HL-60/S4 treated with retinoic acid at 250 ng/mL for 4 days and 3 days (cell line): ENCODE measurements around the gene CITED4.

Experiments used
- in situ Hi-C: fragments of 300-500 bp; cut with MboI; formaldehyde crosslinking; loops from 2 replicates; pipeline ENCODE4 v1.7.0; 2022; ENCODE audit warnings: low sequenced_read_pairs

The CITED4 gene

DNA sequence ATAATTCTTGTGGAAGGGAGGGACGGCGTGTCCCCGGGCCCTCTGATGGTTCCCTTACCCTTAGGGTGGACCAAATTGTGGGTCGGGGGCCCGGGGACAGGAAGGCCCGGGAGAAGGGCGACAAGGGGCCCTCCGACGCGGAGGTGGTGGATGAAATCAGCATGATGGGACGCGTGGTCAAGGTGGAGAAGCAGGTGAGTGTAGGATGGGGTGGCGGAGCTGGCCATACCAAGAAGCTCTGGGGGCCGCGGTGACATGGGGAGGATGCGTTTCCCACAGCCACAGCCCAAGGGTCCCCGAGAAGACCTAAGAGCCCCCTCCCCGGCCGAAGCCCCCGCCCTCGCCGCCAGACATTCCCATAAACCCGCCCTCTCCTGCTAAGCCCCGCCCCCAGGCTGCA is 24.6 kb downstream of the CITED4 start:
- in situ Hi-C loops: no loop called here

DNA sequence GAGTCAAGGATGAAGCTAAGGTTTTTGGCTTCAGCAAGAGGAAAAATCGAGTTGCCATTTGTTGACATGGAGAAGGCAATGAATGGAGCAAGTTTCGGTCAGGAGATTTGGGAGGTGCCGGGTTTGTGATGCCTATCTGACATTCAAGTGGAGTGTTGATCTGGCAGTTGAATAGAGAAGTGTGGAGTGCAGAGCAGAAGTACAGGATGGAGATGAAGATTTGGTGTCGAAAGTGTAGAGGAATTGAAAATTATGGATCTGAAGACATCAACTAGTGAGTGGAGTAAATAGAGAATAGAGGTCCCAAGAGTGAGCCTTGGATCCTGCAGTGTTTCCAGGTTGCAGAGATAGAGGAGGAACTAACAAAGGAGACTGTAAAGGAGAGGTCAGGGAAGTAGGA is 25.9 kb downstream of the CITED4 start:
- in situ Hi-C loops: no loop called here

DNA sequence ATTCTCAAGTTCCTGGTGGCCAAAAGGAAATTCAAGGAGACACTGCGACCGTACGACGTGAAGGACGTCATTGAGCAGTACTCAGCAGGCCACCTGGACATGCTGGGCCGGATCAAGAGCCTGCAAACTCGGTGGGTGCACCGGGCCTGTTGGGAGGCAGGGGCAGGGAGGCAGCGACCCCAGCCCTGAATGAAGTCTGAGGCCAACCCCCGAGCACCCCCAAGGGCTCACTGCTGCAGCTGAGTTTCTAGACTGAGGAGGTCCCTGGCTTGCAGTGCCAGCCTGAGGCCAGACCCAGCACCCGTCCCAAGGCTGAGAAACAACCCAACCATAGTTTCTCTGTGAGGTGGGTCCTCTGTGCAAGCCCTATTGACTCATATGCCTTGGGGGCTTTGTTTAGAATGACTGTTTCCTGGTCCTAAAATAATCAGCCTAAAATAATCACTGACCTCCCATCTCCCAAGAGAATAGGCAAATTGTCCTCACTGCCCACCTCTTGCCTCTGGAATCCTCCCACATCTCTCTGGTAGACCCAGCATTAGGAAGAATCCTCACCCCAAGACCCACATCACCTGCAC is 27.1 kb downstream of the CITED4 start:
- in situ Hi-C loops: no loop called here

DNA sequence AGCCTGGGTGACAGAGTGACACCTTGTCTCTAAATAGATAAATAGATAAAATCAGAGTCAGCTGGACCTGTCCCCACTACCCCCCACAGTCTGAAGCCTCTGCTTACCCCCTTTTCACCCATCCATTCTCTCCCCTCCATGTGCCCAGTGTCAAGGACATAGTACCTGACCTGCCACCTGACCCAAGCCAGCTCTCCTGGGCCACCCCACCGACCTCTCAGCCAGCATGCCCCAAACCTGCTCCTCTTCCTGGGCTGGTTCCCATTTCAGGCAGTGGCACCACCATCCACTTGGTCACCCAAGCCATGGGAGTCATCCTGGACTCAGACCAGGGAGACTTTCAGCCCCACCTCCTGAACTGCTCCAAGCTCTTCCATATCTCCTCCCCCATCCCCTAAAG is 28.2 kb downstream of the CITED4 start:
- in situ Hi-C loops: no loop called here

DNA sequence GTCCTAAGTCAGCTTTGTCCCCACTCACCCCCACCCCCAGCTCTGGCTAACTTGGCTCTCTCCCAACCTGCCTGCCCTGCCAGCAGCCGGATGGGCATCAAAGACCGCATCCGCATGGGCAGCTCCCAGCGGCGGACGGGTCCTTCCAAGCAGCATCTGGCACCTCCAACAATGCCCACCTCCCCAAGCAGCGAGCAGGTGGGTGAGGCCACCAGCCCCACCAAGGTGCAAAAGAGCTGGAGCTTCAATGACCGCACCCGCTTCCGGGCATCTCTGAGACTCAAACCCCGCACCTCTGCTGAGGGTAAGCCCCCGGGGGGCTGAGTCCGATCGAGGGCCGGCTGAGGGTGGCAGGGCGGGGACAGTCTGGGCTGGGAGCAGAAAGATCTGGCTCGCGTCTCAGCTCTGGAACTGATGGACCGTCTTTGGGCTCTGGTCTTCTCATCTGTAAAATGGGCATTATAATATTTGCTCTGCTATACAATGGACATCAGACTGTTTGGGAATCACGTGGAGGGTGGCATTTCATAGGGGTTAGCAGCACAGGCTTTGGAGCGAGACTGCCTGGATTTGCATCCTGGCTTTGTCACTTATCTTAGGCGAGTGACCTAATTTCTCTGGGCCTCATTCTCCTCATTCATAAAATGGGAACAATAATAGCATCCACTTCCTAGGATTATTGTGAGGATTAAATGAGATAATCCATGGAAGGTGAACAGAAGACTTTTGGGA is 31.0 kb downstream of the CITED4 start:
- in situ Hi-C loops: no loop called here

DNA sequence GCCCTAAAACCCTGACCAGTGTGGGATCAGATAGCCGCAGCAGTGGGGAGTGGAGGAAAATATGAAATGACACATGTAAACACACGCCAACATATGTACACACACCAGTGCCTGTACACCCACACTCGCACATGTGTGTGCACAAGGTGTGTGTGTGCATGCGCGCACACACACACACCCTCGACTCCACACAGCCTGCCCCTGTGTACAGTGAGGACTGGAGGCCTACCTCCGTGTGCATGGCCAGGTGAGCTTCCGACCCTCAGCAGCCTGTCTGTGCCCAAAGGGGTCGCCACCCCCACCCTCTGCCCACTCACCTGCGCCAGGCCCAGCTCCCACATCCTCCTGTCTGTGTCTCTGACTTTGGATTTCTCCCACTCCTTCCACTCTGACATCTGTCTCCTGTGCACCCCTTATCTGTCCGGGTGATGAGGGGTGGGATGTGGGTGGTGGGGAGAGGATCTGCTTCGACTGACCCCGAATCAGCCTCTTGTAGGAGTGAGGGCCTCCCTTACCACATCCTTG is 31.7 kb downstream of the CITED4 start:
- in situ Hi-C loops: no loop called here

DNA sequence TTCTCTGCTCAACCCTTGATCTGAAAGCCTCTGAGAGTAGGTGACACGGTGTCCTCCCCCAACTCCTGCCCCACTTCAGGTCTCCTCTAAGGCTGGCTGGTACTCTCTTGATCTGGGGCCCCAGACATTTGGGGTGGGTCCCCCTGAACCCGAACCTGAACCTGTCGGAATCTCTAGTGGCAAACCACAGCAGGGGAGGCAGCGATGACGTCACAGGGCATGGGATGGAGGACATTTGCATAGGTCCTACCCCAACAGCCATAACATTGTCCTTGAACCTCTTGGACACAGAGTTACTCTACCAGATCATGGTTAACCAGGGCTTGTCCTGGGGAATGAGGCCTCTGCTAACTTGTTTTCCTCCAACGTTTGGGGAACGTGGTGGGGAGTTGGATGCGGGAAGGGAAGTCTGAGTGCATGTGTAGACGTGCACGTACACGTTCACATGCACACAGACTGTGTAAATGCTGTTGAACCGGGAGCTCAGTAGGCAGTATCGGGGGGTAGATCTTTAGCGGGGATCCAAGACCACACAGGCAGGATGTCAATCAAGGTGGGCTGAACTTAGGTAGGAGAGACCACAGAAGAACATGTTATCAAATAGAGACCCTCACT is 32.4 kb downstream of the CITED4 start:
- in situ Hi-C loops: no loop called here

DNA sequence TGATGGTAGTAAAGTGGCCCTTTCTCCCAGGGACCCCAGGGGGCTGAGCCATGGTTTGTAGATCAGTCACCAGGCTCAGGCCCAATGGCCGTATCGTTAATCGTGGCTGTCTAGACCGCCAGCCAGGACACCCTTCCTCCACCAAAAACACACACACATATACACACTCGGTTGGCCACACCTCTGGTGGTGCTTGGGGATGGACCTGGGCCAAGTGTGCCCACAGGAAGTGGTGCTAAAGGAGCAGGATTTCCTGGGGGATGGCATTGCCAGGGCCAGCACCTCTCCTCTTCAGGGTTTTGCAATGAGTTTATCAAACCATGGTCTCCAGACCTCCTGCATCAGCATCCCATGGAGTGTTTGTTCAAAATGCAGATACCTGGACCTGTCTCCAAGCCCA is 36.2 kb downstream of the CITED4 start:
- in situ Hi-C loops: no loop called here

DNA sequence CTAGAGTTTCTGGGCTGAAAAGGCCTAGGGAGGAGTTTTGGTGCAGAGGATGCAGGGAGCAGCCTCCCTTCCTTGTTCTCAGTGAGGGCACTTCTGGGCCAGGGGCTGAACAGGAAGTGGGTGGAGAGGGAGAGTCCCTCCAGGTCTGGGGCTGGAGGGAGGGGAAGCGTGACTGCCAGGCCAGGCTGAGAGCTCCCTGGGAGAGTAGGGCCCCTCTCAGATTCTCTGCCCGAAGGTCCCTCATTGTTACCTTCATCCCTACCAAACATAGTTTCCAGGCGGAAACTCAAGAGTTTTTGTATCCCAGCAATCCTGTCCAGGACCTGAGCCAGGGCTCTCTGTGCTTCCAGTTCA is 36.8 kb downstream of the CITED4 start:
- in situ Hi-C loops: no loop called here

DNA sequence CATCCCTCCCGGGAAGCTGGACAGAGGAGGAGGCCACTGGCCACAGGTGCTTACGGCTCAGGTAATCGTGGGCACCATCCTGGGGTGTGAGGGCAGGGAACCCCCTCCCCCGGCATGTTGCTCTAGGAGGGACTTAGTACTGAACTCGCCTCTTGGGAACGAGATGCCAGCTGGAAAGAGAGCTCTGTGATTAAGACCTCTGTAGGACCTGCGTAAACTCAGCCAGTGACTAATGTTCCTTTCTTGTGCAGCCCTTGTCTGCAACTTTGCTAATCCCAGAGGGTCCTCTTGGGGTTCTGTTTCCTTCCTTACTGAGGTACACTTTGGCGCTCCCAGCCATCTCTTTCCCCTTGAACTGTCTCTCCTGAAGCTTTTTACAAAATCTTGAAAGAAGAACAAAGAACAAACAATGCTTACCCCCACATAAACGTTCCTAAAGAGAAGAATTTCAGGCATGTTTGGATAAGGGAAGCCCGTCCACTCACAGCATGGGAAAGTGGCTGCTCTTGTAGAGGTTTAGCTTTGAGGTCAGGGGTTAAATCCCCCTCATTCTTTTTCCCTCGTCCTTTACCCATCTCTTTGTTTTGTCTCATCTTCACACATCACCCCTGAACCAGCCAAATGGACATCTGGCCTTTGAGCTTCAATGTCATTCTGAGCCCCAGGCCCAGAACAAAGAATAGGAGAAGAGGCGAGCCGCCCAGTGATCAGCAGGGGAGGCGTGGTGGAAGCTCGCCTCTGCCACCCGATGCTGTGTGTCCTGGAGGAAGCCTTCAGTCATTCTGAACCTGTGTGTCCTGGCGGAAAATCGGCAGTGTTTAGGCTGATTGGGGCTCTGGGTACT is 37.4 kb downstream of the CITED4 start:
- in situ Hi-C loops: no loop called here

DNA sequence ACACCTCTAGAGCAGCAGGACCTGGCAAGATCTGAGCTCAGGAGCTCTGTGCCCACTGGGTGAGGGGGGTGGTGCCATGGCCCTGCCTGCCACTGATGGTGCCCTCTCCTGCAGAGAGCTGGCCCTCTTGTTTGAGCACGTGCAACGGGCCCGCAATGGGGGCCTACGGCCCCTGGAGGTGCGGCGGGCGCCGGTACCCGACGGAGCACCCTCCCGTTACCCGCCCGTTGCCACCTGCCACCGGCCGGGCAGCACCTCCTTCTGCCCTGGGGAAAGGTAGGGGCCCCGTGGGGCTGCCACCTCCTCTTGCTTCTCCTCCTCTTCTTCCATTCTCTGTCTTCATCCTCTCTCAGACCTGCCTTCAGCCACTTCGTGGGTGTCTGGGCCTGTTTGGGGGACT is 38.2 kb downstream of the CITED4 start:
- in situ Hi-C loops: no loop called here

DNA sequence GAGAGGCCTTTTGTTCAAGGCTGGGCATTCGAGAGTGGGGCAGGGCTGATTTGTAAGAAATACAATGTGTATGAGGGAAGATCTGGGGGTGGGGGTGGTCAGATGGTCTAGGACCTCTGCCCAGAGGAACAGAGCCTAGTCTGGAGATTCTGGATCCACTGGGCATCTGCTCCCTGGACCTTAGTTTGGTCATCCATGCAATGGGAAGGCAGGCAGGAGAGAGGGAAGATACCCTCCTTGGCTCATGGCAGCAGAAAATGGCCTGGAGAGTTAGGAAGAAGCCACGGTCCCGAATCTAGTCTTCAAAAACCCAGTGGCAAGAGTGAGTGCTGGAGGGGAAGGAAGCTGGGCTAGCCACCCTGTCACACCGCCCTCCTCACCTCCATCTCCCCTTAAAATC is 38.8 kb downstream of the CITED4 start:
- in situ Hi-C loops: no loop called here

DNA sequence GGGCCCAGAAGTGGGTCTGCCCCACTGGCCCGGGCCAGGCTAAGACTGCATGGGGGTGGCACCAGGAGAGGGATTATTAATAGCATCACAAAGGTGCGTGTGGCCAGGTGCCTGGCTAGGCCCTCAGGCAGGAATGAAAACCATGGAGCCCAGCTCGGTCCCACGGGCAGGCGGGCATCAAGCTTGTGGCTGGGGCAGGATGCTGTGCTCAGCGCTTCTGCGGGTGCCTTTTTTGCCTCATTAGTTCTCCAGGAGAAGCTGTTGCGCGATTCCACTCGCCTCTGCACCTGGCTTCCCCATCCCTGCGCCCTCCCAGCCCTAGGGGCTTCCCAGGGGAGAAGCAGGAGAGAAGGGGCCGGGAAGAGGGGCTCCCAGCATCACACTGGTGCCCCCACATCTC is 39.3 kb downstream of the CITED4 start:
- in situ Hi-C loops: no loop called here

DNA sequence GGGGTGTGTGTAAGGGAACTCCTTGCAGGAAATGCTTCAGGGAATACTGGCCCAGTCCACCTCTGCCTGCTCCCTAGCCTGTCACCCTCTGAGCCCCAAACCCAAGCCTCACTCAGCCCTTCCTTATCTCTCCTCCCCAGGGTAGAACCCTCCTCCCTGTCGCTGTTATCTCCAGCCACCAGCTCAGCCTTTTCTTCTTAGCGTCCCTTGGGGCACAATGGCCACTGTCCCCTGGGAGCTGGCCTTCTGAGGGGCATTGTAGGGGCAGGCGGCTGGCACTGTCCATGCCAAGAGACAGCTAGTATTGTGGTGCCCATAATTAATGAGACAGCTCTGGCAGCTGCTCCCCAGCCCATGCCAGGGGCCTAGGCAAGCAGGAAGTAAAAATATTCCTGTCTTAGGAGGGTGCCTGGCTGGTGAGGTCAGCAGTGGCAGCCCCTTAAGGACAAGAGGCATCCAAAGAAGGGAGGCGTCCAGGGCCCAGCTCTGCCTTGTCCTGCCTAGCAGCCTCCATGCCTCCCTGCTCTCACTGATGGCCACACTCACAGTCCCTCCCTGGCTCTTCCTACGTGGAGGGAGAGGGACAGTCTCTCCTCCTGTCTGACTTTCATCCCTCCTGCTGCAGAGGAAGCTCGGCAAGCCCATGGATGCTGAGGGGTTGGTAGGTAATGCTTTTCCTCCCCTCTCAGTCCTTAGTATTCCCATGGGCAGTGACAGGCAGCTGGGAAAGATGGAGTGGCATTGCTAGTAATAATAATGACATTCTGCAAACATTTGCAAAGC is 41.1 kb downstream of the CITED4 start:
- in situ Hi-C loops: no loop called here

DNA sequence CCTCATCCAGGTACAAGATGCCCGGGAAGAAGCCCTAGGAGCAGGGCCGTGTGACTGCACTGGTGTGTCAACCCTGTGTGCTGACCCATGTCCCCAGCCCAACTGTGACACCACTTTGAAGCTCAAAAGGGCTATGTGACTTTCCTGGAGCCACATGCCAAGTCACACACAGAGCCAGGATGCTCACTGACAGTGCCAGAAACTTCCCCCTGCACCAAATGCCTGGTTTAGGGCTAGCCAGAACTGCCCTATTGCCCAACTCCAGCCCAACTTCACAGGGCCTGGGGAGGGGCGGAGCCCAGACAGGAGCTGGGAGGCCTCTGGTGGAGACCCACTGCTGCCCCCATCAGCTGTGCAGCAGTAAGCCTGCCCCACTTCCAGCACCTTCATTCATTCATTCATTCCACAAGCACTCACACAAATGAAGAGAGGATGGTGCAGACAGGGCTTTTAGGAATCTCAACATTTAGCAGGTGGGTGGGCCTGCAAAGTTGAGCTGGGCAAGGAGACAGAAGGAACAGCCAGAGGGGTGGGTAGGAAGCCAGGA is 41.8 kb downstream of the CITED4 start:
- in situ Hi-C loops: no loop called here

DNA sequence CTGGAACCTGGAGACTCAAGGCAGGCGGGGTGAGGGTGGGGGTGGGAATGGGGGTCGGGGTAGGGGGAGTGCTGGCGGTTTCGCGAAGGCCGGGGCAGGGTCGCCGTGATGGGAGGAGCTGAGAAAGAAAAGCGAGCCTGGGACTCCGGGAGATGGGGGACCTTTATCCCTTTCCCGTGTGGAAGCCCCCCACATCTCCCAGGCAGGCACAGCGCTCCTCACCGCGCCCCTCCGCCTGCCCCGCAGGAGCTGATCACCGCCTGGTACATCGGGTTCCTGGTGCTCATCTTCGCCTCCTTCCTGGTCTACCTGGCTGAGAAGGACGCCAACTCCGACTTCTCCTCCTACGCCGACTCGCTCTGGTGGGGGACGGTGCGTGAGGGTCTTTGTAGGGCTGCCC is 43.1 kb downstream of the CITED4 start:
- in situ Hi-C loops: no loop called here

DNA sequence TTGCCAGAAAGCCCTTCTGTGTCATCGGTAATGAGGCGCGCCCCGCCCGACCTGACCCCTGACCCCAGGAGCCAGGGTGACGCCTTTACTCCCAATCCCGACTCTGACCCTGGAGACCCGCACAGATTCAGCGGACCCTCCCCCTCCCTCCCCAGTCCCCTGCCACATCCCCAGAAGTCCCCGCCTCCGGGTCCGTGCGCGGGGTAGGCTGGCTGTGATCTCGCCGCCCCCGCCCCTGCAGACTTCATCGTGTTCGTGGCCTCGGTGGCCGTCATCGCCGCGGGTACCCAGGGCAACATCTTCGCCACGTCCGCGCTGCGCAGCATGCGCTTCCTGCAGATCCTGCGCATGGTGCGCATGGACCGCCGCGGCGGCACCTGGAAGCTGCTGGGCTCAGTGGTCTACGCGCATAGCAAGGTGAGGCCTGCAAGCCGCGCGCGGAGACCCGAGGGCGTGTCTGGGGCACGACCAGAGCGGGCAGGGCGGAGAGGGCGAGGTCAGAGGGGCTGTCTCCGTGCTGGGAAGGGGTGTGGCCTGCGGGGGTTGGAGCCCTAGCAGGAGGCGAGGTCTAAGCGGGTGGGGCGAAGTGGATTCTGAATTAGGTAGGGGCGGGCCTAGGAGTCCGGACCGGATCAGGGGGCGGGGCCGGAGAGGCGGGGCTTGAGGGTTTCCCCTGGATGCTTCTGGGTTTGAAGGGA is 43.8 kb downstream of the CITED4 start:
- in situ Hi-C loops: no loop called here

DNA sequence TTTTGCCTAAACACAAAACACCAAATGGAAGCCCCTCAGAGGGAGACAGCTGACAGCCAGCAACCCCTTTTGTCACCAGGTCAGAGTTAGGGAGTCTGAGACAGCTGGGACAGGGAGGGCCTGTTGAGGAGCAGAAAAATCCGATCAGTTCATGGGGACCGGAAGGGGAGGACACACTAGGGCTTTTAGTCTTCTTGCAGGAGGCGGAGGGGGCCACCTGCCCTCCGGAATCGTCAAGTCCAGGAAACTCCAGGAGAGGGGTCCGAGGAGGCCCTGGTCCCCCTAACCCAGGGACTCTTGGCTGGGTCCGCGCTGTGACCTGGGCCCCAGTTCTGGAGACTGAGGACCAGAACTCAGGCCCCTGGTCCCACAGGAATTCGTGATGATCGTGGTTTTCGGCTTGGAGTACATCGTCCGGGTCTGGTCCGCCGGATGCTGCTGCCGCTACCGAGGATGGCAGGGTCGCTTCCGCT is 44.3 kb downstream of the CITED4 start:
- in situ Hi-C loops: no loop called here

DNA sequence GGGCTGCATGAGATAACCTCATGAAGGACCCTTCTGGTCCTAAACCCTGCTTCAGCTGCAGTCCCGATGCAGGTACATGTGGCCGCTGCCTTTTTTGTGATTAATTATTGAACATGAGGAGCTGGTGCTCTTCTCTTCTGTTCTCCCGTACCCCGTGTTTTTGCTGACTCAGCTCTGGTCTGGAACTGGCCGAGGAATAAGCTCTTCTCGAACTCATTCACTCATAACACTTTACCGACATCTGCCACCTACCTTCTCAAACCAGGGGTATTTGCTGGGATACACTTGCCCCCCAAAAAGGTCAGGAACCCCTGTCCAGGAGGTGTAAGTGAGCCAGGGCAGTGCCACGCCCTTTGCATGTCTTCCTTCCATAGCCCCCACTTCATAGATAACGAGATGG is 46.7 kb downstream of the CITED4 start:
- in situ Hi-C loops: no loop called here
